H1 (cell line): ENCODE data around the gene HMCN1. TPM values are rescaled to one million over a fixed set of nuclear protein-coding genes. Genes with fewer than 3 reads are reported as not detected.

ENCODE experiments used
- CTCF ChIA-PET: fragments of 300-600 bp; sonication (Branson Sonifier 250); formaldehyde crosslinking; loops from one replicate; lab custom pipeline; 2021; ENCODE audit not compliant: partially characterized antibody; lab: Charles Lee
- POLR2A ChIA-PET: fragments of 300-600 bp; sonication (Branson Sonifier 250); formaldehyde crosslinking; loops from one replicate; lab custom pipeline; 2021; ENCODE audit warnings: inconsistent platforms; ENCODE audit not compliant: partially characterized antibody; lab: Charles Lee
- DNase-seq, 2 experiments: peaks; one replicate each; pipeline versions ENCODE4 v3.0.0 to v3.0.0-alpha.2; 2010 to 2022; ENCODE audit warnings: low spot score in 2 of 2, low read depth in 1 of 2, mixed read lengths in 1 of 2
- FAIRE-seq: peaks from 2 replicates; lab custom pipeline; 2011; peaks lifted over from hg19 to GRCh38; lab: Jason Lieb, UNC
- H2AFZ ChIP-seq: 2 replicates; pipeline ENCODE4 v1.8.1; 2012; ENCODE audit warnings: low read length, inconsistent platforms
- H2AK5ac ChIP-seq: 2 replicates; pipeline ENCODE4 v1.6.1; 2013; ENCODE audit warnings: low read depth, low read length
- H2BK120ac ChIP-seq: replicated peaks from 2 replicates; pipeline ENCODE3; 2013; ENCODE audit warnings: low read depth, low read length, inconsistent platforms
- H2BK12ac ChIP-seq: 2 replicates; pipeline ENCODE4 v1.6.1; 2013; ENCODE audit warnings: low read depth, low read length
- H2BK15ac ChIP-seq: 2 replicates; pipeline ENCODE4 v1.6.1; 2013; ENCODE audit warnings: low read length
- H2BK20ac ChIP-seq: 2 replicates; pipeline ENCODE4 v1.6.1; 2013; ENCODE audit warnings: low read length
- H2BK5ac ChIP-seq: 2 replicates; pipeline ENCODE4 v1.6.1; 2013; ENCODE audit warnings: low read depth, low read length
- H3K14ac ChIP-seq: 2 replicates; pipeline ENCODE4 v1.6.1; 2013; ENCODE audit warnings: inconsistent platforms; ENCODE audit not compliant: insufficient read length
- H3K18ac ChIP-seq: 2 replicates; pipeline ENCODE4 v1.6.1; 2013; ENCODE audit warnings: low read length; ENCODE audit errors: extremely low read depth
- H3K23ac ChIP-seq: 2 replicates; pipeline ENCODE4 v1.6.1; 2013; ENCODE audit warnings: inconsistent platforms; ENCODE audit not compliant: insufficient read length
- H3K23me2 ChIP-seq: 2 replicates; pipeline ENCODE4 v1.6.1; 2013; ENCODE audit warnings: low read depth, low read length
- H3K27ac ChIP-seq: 2 replicates; pipeline ENCODE4 v1.6.1; 2011; ENCODE audit warnings: low read depth, low read length, inconsistent platforms
- H3K27me3 ChIP-seq, 4 experiments: replicated peaks in 1 of 4; 1 replicate in 1 of 4; 2 replicates in 3 of 4; pipeline versions ENCODE4 v1.6.1 to v1.8.1; 2011 to 2013; ENCODE audit warnings: low read length in 3 of 4, mild to moderate bottlenecking in 3 of 4, inconsistent platforms in 2 of 4, mixed read lengths in 2 of 4, moderate library complexity in 1 of 4; ENCODE audit not compliant: control insufficient read depth in 3 of 4, insufficient read depth in 3 of 4; ENCODE audit errors: extremely low read depth in 1 of 4
- H3K36me3 ChIP-seq, 4 experiments: 2 replicates each; pipeline versions ENCODE4 v1.6.1 to v1.8.1; 2011 to 2013; ENCODE audit warnings: mild to moderate bottlenecking in 4 of 4, low read length in 3 of 4, moderate library complexity in 2 of 4, control low read depth in 1 of 4, inconsistent platforms in 1 of 4; ENCODE audit not compliant: insufficient read depth in 4 of 4, control insufficient read depth in 2 of 4
- H3K4ac ChIP-seq: replicated peaks from 2 replicates; pipeline ENCODE3; 2013; ENCODE audit warnings: low read length, low read depth, mixed read lengths, inconsistent platforms; ENCODE audit not compliant: insufficient read length
- H3K4me1 ChIP-seq, 4 experiments: replicated peaks in 1 of 4; 1 replicate in 1 of 4; 2 replicates in 3 of 4; pipeline versions ENCODE4 v1.6.1 to v1.8.1; 2011 to 2013; ENCODE audit warnings: low read length in 3 of 4, inconsistent platforms in 2 of 4, mixed read lengths in 1 of 4; ENCODE audit not compliant: insufficient read depth in 4 of 4, control insufficient read depth in 3 of 4
- H3K4me2 ChIP-seq, 2 experiments: 2 replicates each; pipeline versions ENCODE4 v1.6.1 to v1.8.1; 2011 to 2013; ENCODE audit warnings: low read depth in 2 of 2, low read length in 2 of 2, control low read depth in 1 of 2, inconsistent platforms in 1 of 2, mild to moderate bottlenecking in 1 of 2; ENCODE audit not compliant: insufficient read depth in 1 of 2
- H3K4me3 ChIP-seq, 4 experiments: fragments of 200-600, 300-600 bp in 1 of 4; sonication (generic), shearing (Covaris generic), sonication (Bioruptor Twin) in 1 of 4; 2 replicates each; pipeline versions ENCODE4 v1.5.1 to v1.8.1; 2011 to 2016; ENCODE audit warnings: low read length in 4 of 4, low read depth in 3 of 4, control low read depth in 2 of 4, inconsistent platforms in 2 of 4, mild to moderate bottlenecking in 2 of 4, mixed read lengths in 1 of 4, moderate library complexity in 1 of 4; ENCODE audit not compliant: insufficient read depth in 2 of 4; ENCODE audit errors: extremely low read depth in 1 of 4
- H3K56ac ChIP-seq: replicated peaks from 2 replicates; pipeline ENCODE3; 2013; ENCODE audit warnings: low read depth, mild to moderate bottlenecking, mixed read lengths, low read length, inconsistent platforms; ENCODE audit not compliant: insufficient read length
- H3K79me1 ChIP-seq: 2 replicates; pipeline ENCODE4 v1.6.1; 2013; ENCODE audit warnings: low read depth, low read length, control low read depth
- H3K79me2 ChIP-seq, 2 experiments: 2 replicates each; pipeline versions ENCODE4 v1.6.1 to v1.8.1; 2012 to 2013; ENCODE audit warnings: low read length in 2 of 2, mild to moderate bottlenecking in 2 of 2, inconsistent platforms in 1 of 2; ENCODE audit not compliant: insufficient read depth in 2 of 2, control insufficient read depth in 1 of 2
- H3K9ac ChIP-seq, 4 experiments: replicated peaks in 1 of 4; 1 replicate in 1 of 4; 2 replicates in 3 of 4; pipeline versions ENCODE4 v1.6.1 to v1.8.1; 2011 to 2013; ENCODE audit warnings: low read depth in 3 of 4, low read length in 3 of 4, control low read depth in 2 of 4, mild to moderate bottlenecking in 2 of 4, moderate library complexity in 2 of 4, inconsistent platforms in 1 of 4; ENCODE audit errors: extremely low read depth in 1 of 4
- H3K9me3 ChIP-seq, 2 experiments: 2 replicates each; pipeline versions ENCODE4 v1.6.1 to v1.8.1; 2012 to 2013; ENCODE audit warnings: mild to moderate bottlenecking in 2 of 2, moderate library complexity in 2 of 2, control low read depth in 1 of 2, inconsistent platforms in 1 of 2, low read depth in 1 of 2, low read length in 1 of 2, mixed read lengths in 1 of 2; ENCODE audit not compliant: insufficient read depth in 2 of 2
- H4K20me1 ChIP-seq, 2 experiments: replicated peaks in 1 of 2; 2 replicates each; pipeline versions ENCODE3 to v1.8.1; 2011 to 2013; ENCODE audit warnings: inconsistent platforms in 2 of 2, low read length in 2 of 2, mild to moderate bottlenecking in 1 of 2; ENCODE audit not compliant: insufficient read depth in 2 of 2, control insufficient read depth in 1 of 2
- H4K5ac ChIP-seq: 2 replicates; pipeline ENCODE4 v1.6.1; 2013; ENCODE audit warnings: low read length, low read depth, mixed read lengths, inconsistent platforms; ENCODE audit not compliant: insufficient read length
- H4K8ac ChIP-seq: 2 replicates; pipeline ENCODE4 v1.8.0; 2013; ENCODE audit warnings: mild to moderate bottlenecking, moderate library complexity, low read length, inconsistent platforms; ENCODE audit not compliant: insufficient read depth; ENCODE audit errors: extremely low read depth
- H4K91ac ChIP-seq: replicated peaks from 2 replicates; pipeline ENCODE3; 2013; ENCODE audit warnings: low read length, mixed read lengths, inconsistent platforms; ENCODE audit not compliant: insufficient read length
- FOSL1 ChIP-seq: IDR thresholded peaks from 2 replicates; pipeline ENCODE4 v1.6.1; 2011; ENCODE audit warnings: mild to moderate bottlenecking, low read depth, low read length, moderate library complexity; ENCODE audit not compliant: insufficient read depth
- RBBP5 ChIP-seq: IDR thresholded peaks from 2 replicates; pipeline ENCODE4 v1.7.1; 2012; ENCODE audit warnings: low read depth, mild to moderate bottlenecking, inconsistent platforms, low read length, moderate library complexity, borderline replicate concordance
- SAP30 ChIP-seq: fragments of 300-600 bp; sonication (generic); IDR thresholded peaks from 2 replicates; pipeline ENCODE4 v1.7.1; 2012; ENCODE audit warnings: low read length, moderate library complexity, mild to moderate bottlenecking, inconsistent platforms; ENCODE audit not compliant: insufficient read depth, insufficient replicate concordance
- WGBS, 2 experiments: shearing (Covaris generic) in 1 of 2; methylation state at CpG; one replicate each; pipeline versions ENCODE4 v1.1.6 to v1.1.7; 2013 to 2015; ENCODE audit warnings: low lambda C conversion rate in 2 of 2, mixed read lengths in 2 of 2, inconsistent platforms in 1 of 2, low coverage in 1 of 2, missing lambda C conversion rate in 1 of 2; ENCODE audit not compliant: insufficient replicate concordance in 2 of 2, insufficient coverage in 1 of 2, insufficient read length in 1 of 2; ENCODE audit errors: extremely low coverage in 1 of 2, missing lambda C conversion rate in 1 of 2; 5-methylcytosine and 5-hydroxymethylcytosine counted together
- polyA plus RNA-seq, 7 experiments: library from polyadenylated mRNA; depleted of rRNA in 3 of 7; stranded (reverse) in 5 of 7; unstranded in 2 of 7; fragments of >200 nt in 5 of 7; fragments of 200-250 nt in 2 of 7; gene quantifications; 1 replicate in 5 of 7; 2 replicates in 1 of 7; 4 replicates in 1 of 7; pipeline versions ENCODE4 v1.2.1 to v1.2.3, GENCODE V29; 2011 to 2013; ENCODE audit warnings: missing spikeins in 2 of 7, mixed read lengths in 2 of 7
- total RNA-seq: library from RNA; stranded (reverse); fragmentation: NEBNext Ultra II Directional; extraction: Animal tissue kit (Norgen Biotek cat#: 25700); gene quantifications from 2 replicates; pipeline ENCODE4 v1.2.1, GENCODE V29; 2021
- TF ChIP-seq, protein P1 (sequence below): IDR thresholded peaks from 2 replicates; pipeline ENCODE4 v1.6.1; 2012; ENCODE audit warnings: inconsistent platforms

The HMCN1 gene
- total and polyA plus RNA-seq, 2 of the 8 experiments (the other 6 are each of a cell fraction or from before 2014, with no cell fraction given): 13.8 to 14.6 TPM

DNA sequence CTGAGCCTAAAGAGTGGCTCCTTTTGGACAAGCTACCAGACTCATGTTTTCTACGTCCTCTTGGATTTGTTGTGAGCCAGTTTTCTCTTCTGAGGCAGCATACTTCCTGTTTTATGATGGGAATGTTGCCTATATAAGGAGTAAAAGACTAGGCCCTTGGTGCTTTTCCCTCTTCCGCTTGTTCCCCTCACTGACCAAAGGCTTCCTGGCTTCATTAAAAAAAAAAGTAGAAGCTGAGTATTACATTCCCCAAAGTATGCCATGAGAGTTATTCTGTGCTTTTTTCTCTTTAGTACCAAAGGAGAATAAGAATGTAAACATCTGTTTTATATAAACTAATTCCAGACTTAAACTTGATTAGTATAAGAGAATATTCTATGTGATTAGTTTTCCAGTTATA lies 6.5 kb upstream of the HMCN1 start:
- Histone ChIP-seq H2BK20ac (no peak overlapping the region), H2BK120ac (no peak overlapping the region), H3K4me1 (no peaks in the 10 kb centered on the region), H2BK12ac (no peak overlapping the region), H3K4ac (no peak overlapping the region), H3K79me1 (no peaks in the 10 kb centered on the region), H3K9me3 (no peaks in the 10 kb centered on the region), H2AFZ (no peak overlapping the region), H2AK5ac (no peak overlapping the region), H3K18ac (no peak overlapping the region), H3K79me2 (no peaks in the 10 kb centered on the region), H4K91ac (no peak overlapping the region), H2BK5ac (no peak overlapping the region), H3K4me2 (no peak overlapping the region), H3K9ac (no peak overlapping the region), H3K23me2 (no peaks in the 10 kb centered on the region), H3K27ac (no peak overlapping the region), H4K5ac (no peak overlapping the region), H3K23ac (no peak overlapping the region), H4K8ac (no peak overlapping the region), H3K56ac (no peak overlapping the region), H2BK15ac (no peak overlapping the region), H3K36me3 (no peaks in the 10 kb centered on the region; a peak in 1 of 8 replicates), H3K4me3 (no peak overlapping the region), H3K14ac (no peak overlapping the region), H3K27me3 (no peaks in the 10 kb centered on the region), H4K20me1 (no peaks in the 10 kb centered on the region)
- ChIA-PET POLR2A (interaction anchor here (1.2 kb wide), 1 partner anchor 8 kb away, joined by 3 read pairs; no protein-coding TSS in a partner anchor), CTCF (interaction anchor here (1.0 kb wide), 1 partner anchor 9 kb away, joined by 3 read pairs; no protein-coding TSS in a partner anchor)
- 89% methylated on average over 2 of the region's 2 CpGs; no CpG with 5 or more reads in 1 of the 2 experiments for WGBS, 2 experiments
- FAIRE-seq (no peak), DNase-seq (no peak)
- TF ChIP-seq, protein P1, sequence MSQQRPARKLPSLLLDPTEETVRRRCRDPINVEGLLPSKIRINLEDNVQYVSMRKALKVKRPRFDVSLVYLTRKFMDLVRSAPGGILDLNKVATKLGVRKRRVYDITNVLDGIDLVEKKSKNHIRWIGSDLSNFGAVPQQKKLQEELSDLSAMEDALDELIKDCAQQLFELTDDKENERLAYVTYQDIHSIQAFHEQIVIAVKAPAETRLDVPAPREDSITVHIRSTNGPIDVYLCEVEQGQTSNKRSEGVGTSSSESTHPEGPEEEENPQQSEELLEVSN: no peak
- TF ChIP-seq RBBP5 (no peak), FOSL1 (no peak), SAP30 (no peak)
